ENCODE results near the gene ATP9B.

GRCh38 chr18:79320216-79320850 is 251.1 kb downstream of the ATP9B start:
- TF ChIP-seq POLR2A (IDR thresholded peaks at IDR 0.05; ENCODE audit: low read length) (no peak), GATA1 (IDR thresholded peaks at IDR 0.05; ENCODE audit: low read depth, low read length) (no peak)
